Adrenal gland (tissue), 12 donors: ENCODE data around the gene KCTD13. TPM values are rescaled to one million over a fixed set of nuclear protein-coding genes. Genes with fewer than 3 reads are reported as not detected.
"Not testable (repeated sequence)": the region's sequence is repeated elsewhere in the genome, so short reads cannot be mapped to it uniquely, and the experiment has no call there.

ENCODE experiments used
- DNase-seq, 7 donors: peaks; one replicate each; pipeline ENCODE4 v3.0.0-alpha.2; 2019 to 2020
- H3K27ac ChIP-seq, 5 donors: fragments of 200-600 bp; sonication (generic) in 4 of 5; 1 replicate in 3 of 5; 2 replicates in 2 of 5; pipeline versions ENCODE4 v1.5.1 to v1.8.0; 2016 to 2020; ENCODE audit warnings: mild to moderate bottlenecking in 1 of 5
- H3K27me3 ChIP-seq: fragments of 200-600 bp; 2 replicates; pipeline ENCODE4 v1.8.0; 2021
- H3K36me3 ChIP-seq, 2 donors: fragments of 200-600 bp; replicated peaks in 1 of 2; 1 replicate in 1 of 2; 2 replicates in 1 of 2; pipeline versions ENCODE4 v1.5.1 to v1.8.0; 2018 to 2022
- H3K4me1 ChIP-seq, 2 donors: fragments of 200-600 bp; replicated peaks in 1 of 2; 1 replicate in 1 of 2; 2 replicates in 1 of 2; pipeline versions ENCODE4 v1.5.1 to v1.8.0; 2018 to 2021
- H3K4me3 ChIP-seq, 4 donors: fragments of 200-600 bp; sonication (generic) in 3 of 4; one replicate each; pipeline ENCODE4 v1.5.1; 2016 to 2018
- H3K9me3 ChIP-seq, 3 donors: fragments of 200-600 bp; sonication (generic) in 1 of 3; replicated peaks in 1 of 3; 1 replicate in 2 of 3; 2 replicates in 1 of 3; pipeline versions ENCODE4 v1.5.1 to v1.8.0; 2016 to 2021
- CTCF ChIP-seq, 6 experiments: fragments of 450-650 bp in 4 of 6; fragments of 200-600 bp in 2 of 6; sonication (generic) in 1 of 6; IDR thresholded peaks; 1 replicate in 5 of 6; 2 replicates in 1 of 6; pipeline versions ENCODE4 v1.5.1 to v1.8.0; 2016 to 2021; ENCODE audit warnings: antibody characterized with exemption in 6 of 6, mild to moderate bottlenecking in 2 of 6, moderate library complexity in 1 of 6
- POLR2A ChIP-seq, 2 donors: fragments of 450-650 bp; IDR thresholded peaks; one replicate each; pipeline ENCODE4 v1.6.1; 2017; ENCODE audit warnings: antibody characterized with exemption in 2 of 2, mild to moderate bottlenecking in 2 of 2, moderate library complexity in 1 of 2
- WGBS, 4 donors: extraction: QIAGEN DNeasy Blood & Tissue Kit in 2 of 4; methylation state at CpG; one replicate each; pipeline versions ENCODE4 v1.1.5 to v1.1.7; 2013 to 2017; 5-methylcytosine and 5-hydroxymethylcytosine counted together
- intact Hi-C, 2 donors: fragments of 100-400 bp; cut with DNase I; formaldehyde crosslinking; loops; one replicate each; pipeline versions ENCODE4 v1.14.1 to v1.15.0; 2022 to 2023
- polyA plus RNA-seq, 3 donors: library from polyadenylated mRNA; stranded (reverse); fragments of 200-250 nt in 2 of 3; fragments of 350-450 nt in 1 of 3; fragmentation: Illumina TruSeq in 1 of 3; extraction: RNeasy Lipid Tissue Mini Kit (QIAGEN cat#74804) in 1 of 3; gene quantifications; one replicate each; pipeline ENCODE4 v1.2.3, GENCODE V29; 2013 to 2014
- total RNA-seq, 9 donors: library from RNA; depleted of rRNA in 4 of 9; stranded (reverse); fragments of >200 nt in 4 of 9; fragments of 120-200 nt in 1 of 9; fragmentation: NEBNext Ultra II Directional in 1 of 9; extraction: Animal tissue kit (Norgen Biotek cat#: 25700) in 1 of 9; gene quantifications; one replicate each; pipeline versions ENCODE4 v1.1.0 to v1.2.4, GENCODE V29; 2013 to 2023
- donor health status: healthy with polysubstance abuse.
- donor health status: Bipolar disorder and iron deficiency.
- donor health status: DM: yes; HTN: yes; CAD: no.
- donor health status: DM: no; HTN: no; CAD: no.
- donor health status: DM: no; HTN: no; CAD: no.
- donor health status: DM: yes; HTN: yes; CAD: no.

Gene KCTD13
- total and polyA plus RNA-seq, 12 donors, result 6.2 to 39.4 (median 21.4) TPM

DNA sequence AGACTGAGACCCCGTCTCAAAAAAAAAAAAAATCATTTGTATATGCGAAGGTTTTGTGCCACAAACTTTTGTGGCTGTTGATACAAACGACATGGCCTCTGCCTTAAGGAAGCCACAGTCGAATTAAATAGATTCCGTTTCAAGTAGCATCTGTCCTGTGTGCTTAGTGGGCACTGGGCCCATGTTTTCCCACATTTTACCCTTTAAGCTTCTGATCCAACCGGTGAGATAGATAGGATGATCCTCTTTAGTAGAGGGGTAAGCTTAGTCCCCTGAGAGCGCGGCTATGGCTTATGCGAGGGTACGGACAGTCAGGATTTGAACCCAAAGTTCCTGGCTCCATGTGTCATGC, 35.1 kb upstream of the KCTD13 start:
- H3K27ac ChIP-seq, result peak overlapping the region in 3 of 5 donors; percentile 92 to 99 (median 97)
- H3K9me3 ChIP-seq, result no peaks in the 10 kb centered on the region
- intact Hi-C loops, result no loop called here
- no peak for TF ChIP-seq POLR2A (IDR thresholded peaks at IDR 0.05)
- no peak for TF ChIP-seq CTCF (IDR thresholded peaks at IDR 0.05)
- WGBS, 4 donors, result 56 to 81% (median 66%) methylated on average over 7 to 10 of the region's 10 CpGs
- peak overlapping the region in 1 of 4 donors; percentile 93 for H3K4me3 ChIP-seq
- DNase-seq, result no peak
- H3K4me1 ChIP-seq, result peaks cover 10 to 38% of the 10 kb centered on the region in 2 donors
- no peaks in the 10 kb centered on the region for H3K36me3 ChIP-seq
- H3K27me3 ChIP-seq, result no peaks in the 10 kb centered on the region

- H3K27me3 ChIP-seq, H3K4me3 ChIP-seq, H3K9me3 ChIP-seq, intact Hi-C loops, H3K36me3 ChIP-seq, DNase-seq, H3K27ac ChIP-seq: not testable (repeated sequence)
- WGBS, 4 donors, result 77 to 88% (median 85%) methylated on average over 4 of the region's 4 CpGs
- peaks cover 10 to 27% of the 10 kb centered on the region in 2 donors for H3K4me1 ChIP-seq
Measured at GRCh38 chr16:29959821-29960220, 33.8 kb upstream of the KCTD13 start.

- no peak for TF ChIP-seq CTCF (IDR thresholded peaks at IDR 0.05)
- TF ChIP-seq POLR2A (IDR thresholded peaks at IDR 0.05), result no peak
- intact Hi-C loops, result no loop called here
- no peaks in the 10 kb centered on the region for H3K27me3 ChIP-seq
- H3K9me3 ChIP-seq, result no peaks in the 10 kb centered on the region
- H3K4me3 ChIP-seq, result no peak overlapping the region
- no peak for DNase-seq
- 85 to 94% (median 91%) methylated on average over 7 to 9 of the region's 9 CpGs for WGBS, 4 donors
- H3K27ac ChIP-seq, result no peak overlapping the region
- H3K36me3 ChIP-seq, result no peaks in the 10 kb centered on the region
- peaks cover 10 to 21% of the 10 kb centered on the region in 2 donors for H3K4me1 ChIP-seq
Measured at GRCh38 chr16:29959293-29959692, 33.3 kb upstream of the KCTD13 start.

DNA sequence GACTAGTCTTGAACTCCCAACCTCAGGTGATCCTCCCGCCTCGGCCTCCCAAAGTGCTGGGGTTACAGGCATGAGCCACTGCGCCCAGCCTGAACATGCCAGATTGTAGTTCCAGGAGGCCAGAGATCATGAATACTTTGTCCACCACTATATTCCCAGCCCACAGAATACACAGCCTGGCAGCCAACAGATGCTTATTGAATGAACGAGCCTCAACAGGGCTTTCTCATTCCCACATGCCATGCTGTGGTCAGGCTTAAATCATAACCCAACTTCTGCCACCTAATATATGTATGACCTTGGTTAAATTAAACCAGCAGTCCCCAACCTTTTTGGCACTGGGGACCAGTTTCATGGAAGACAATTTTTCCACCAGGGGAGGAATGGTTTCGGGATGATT, 32.7 kb upstream of the KCTD13 start:
- intact Hi-C loops, result no loop called here
- DNase-seq, result no peak
- Histone ChIP-seq H3K27me3 (no peaks in the 10 kb centered on the region), H3K4me3 (no peak overlapping the region), H3K9me3 (no peaks in the 10 kb centered on the region), H3K36me3 (no peaks in the 10 kb centered on the region), H3K4me1 (peaks cover 10 to 17% of the 10 kb centered on the region in 2 donors), H3K27ac (no peak overlapping the region)
- TF ChIP-seq CTCF (IDR thresholded peaks at IDR 0.05) (no peak), POLR2A (IDR thresholded peaks at IDR 0.05) (no peak)
- whole genome bisulfite sequencing, 4 donors, result 89 to 94% (median 92%) methylated on average over 5 of the region's 5 CpGs

DNA sequence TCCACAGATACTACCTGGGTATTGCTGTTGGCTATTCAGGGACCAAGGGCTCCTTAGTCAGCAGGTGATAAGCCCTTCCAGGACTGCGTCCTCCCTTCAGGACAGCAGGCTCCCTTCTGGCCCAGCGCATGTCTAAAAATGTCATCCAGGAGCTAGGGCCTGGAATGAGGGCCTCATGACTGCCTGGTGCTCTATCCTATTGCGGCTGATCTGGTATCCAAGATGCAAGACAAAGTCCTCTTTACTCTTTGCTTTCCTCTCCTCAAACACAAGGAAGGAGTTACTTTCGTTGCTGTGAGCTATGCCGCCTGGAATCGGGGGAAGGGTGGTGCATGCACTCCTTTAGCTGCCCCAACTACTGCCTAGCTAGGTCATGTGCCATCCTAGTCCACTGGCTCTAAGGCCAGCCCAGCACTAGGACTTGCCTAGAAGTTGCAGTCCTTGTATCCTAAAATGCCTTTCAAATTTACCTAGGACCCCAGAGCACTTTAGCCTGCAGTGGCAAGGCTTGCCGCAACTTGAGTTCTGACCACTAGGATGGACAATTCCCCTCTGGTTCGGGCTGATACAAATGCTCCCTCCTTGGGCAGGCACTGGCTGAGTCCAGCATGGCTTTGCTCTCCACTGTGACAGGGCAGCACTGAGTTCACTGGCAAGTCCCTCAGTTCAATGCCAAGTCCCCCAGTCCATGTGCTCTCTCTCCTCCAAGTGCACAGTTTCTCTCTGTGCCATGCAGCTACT, 25.8 kb upstream of the KCTD13 start:
- H3K4me1 ChIP-seq, result no peaks in the 10 kb centered on the region
- H3K27ac ChIP-seq, result no peak overlapping the region
- intact Hi-C loops, result no loop called here
- no peak overlapping the region for H3K4me3 ChIP-seq
- H3K9me3 ChIP-seq, result no peaks in the 10 kb centered on the region
- no peaks in the 10 kb centered on the region for H3K27me3 ChIP-seq
- H3K36me3 ChIP-seq, result no peaks in the 10 kb centered on the region
- 85 to 92% (median 90%) methylated on average over 4 to 8 of the region's 8 CpGs for WGBS, 4 donors
- no peak for DNase-seq
- no peak for TF ChIP-seq POLR2A (IDR thresholded peaks at IDR 0.05)
- no peak for TF ChIP-seq CTCF (IDR thresholded peaks at IDR 0.05)
